ENCODE results near the gene RPS6KA4. TPM values are rescaled to one million over a fixed set of nuclear protein-coding genes. Genes with fewer than 3 reads are reported as not detected.
A peak's percentile ranks its signal among the peaks of the same experiment; 100 is the strongest.

RPS6KA4 gene
- total RNA-seq, 2 experiments from 2014 or later: 7.3 to 9.2 TPM

GRCh38 chr11:64384981-64385944 lies 26.3 kb downstream of the RPS6KA4 start:
- ATAC-seq (ENCODE audit: poor library complexity): no peak
- H3K4me1 ChIP-seq (ENCODE audit: insufficient read depth, low read length): peaks cover 24% of the 10 kb centered on the region
- peak in 2 of 14 experiments; percentile 40 to 48 for DNase-seq
- Mint-ChIP-seq H3K4me3 (no peak overlapping the region), H3K27ac (no peak overlapping the region), H3K36me3 (ENCODE audit: low read depth) (no peaks in the 10 kb centered on the region), H3K27me3 (peaks cover 3% of the 10 kb centered on the region), H3K9me3 (no peaks in the 10 kb centered on the region), H3K4me1 (ENCODE audit: low read depth) (peaks cover under 1% of the 10 kb centered on the region)
- POLR2A ChIA-PET: no interaction called here
- CTCF ChIA-PET: no interaction called here
- peaks cover 0 to 3% of the 10 kb centered on the region in 2 experiments for H3K27me3 ChIP-seq (ENCODE audit: control insufficient read depth in 1 of 2, insufficient read depth in 2 of 2, low read length in 2 of 2)
- TF ChIP-seq CTCF (IDR thresholded peaks at IDR 0.05): no peak
- no peaks in the 10 kb centered on the region for H3K36me3 ChIP-seq (ENCODE audit: insufficient read depth, low read length)
- H3K27ac ChIP-seq (ENCODE audit: low read depth in 1 of 2, low read length in 2 of 2): no peak overlapping the region
- intact Hi-C loops (cut with DNase I, micrococcal nuclease): no loop called here
- peaks cover 0 to 5% of the 10 kb centered on the region in 2 experiments for H3K9me3 ChIP-seq (ENCODE audit: control insufficient read depth in 1 of 2, insufficient read depth in 1 of 2, low read length in 2 of 2)
- H3K4me3 ChIP-seq (ENCODE audit: low read length): no peak overlapping the region

- POLR2A ChIA-PET: no interaction called here
- Histone ChIP-seq H3K27me3 (ENCODE audit: control insufficient read depth in 1 of 2, insufficient read depth in 2 of 2, low read length in 2 of 2) (peaks cover 0 to 3% of the 10 kb centered on the region in 2 experiments), H3K27ac (ENCODE audit: low read depth in 1 of 2, low read length in 2 of 2) (no peak overlapping the region), H3K36me3 (ENCODE audit: insufficient read depth, low read length) (no peaks in the 10 kb centered on the region), H3K4me3 (ENCODE audit: low read length) (no peak overlapping the region), H3K4me1 (ENCODE audit: insufficient read depth, low read length) (peaks cover 33% of the 10 kb centered on the region), H3K9me3 (ENCODE audit: control insufficient read depth in 1 of 2, insufficient read depth in 1 of 2, low read length in 2 of 2) (peaks cover 0 to 5% of the 10 kb centered on the region in 2 experiments)
- ATAC-seq (ENCODE audit: poor library complexity) (peak; percentile 68), DNase-seq (peak in 3 of 14 experiments; percentile 11 to 41 (median 15))
- no peak for TF ChIP-seq CTCF (IDR thresholded peaks at IDR 0.05)
- Mint-ChIP-seq H3K4me3 (no peak overlapping the region), H3K36me3 (ENCODE audit: low read depth) (no peaks in the 10 kb centered on the region), H3K27ac (no peak overlapping the region), H3K27me3 (peaks cover 3% of the 10 kb centered on the region), H3K4me1 (ENCODE audit: low read depth) (peaks cover 8% of the 10 kb centered on the region), H3K9me3 (no peaks in the 10 kb centered on the region)
- intact Hi-C loops (cut with DNase I, micrococcal nuclease): no loop called here
- CTCF ChIA-PET: no interaction called here
These were observed 27.2 kb downstream of the RPS6KA4 start for GRCh38 chr11:64385945-64386704.

GRCh38 chr11:64387916-64388315 lies 29.0 kb downstream of the RPS6KA4 start:
- H3K4me3 ChIP-seq (ENCODE audit: low read length): no peak overlapping the region
- peaks cover 0 to 3% of the 10 kb centered on the region in 2 experiments for H3K27me3 ChIP-seq (ENCODE audit: control insufficient read depth in 1 of 2, insufficient read depth in 2 of 2, low read length in 2 of 2)
- H3K36me3 ChIP-seq (ENCODE audit: insufficient read depth, low read length): no peaks in the 10 kb centered on the region
- H3K4me1 ChIP-seq (ENCODE audit: insufficient read depth, low read length): peaks cover 44% of the 10 kb centered on the region
- Mint-ChIP-seq H3K27ac (no peak overlapping the region), H3K36me3 (ENCODE audit: low read depth) (no peaks in the 10 kb centered on the region), H3K9me3 (no peaks in the 10 kb centered on the region), H3K4me3 (no peak overlapping the region), H3K4me1 (ENCODE audit: low read depth) (peaks cover 8% of the 10 kb centered on the region), H3K27me3 (peaks cover 3% of the 10 kb centered on the region)
- ChIA-PET POLR2A (no interaction called here), CTCF (interaction anchor here (0.7 kb wide), 1 partner anchor 175 kb away, joined by 3 read pairs; no protein-coding TSS in a partner anchor)
- DNase-seq (no peak), ATAC-seq (ENCODE audit: poor library complexity) (no peak)
- TF ChIP-seq CTCF (IDR thresholded peaks at IDR 0.05): no peak
- H3K27ac ChIP-seq (ENCODE audit: low read depth in 1 of 2, low read length in 2 of 2): no peak overlapping the region
- intact Hi-C loops (cut with DNase I, micrococcal nuclease): no loop called here
- H3K9me3 ChIP-seq (ENCODE audit: control insufficient read depth in 1 of 2, insufficient read depth in 1 of 2, low read length in 2 of 2): peaks cover 0 to 5% of the 10 kb centered on the region in 2 experiments
